GM19328 (cell line): ENCODE results near the gene FRS3.
A peak's percentile ranks its signal among the peaks of the same experiment; 100 is the strongest.

ENCODE experiments used
- ATAC-seq: cut with Tn5 transposase; IDR thresholded peaks from one replicate; pipeline ENCODE4 v1.9.1; 2021; ENCODE audit warnings: mild to moderate bottlenecking, moderate library complexity; ENCODE audit not compliant: unreplicated experiment

Gene FRS3

DNA sequence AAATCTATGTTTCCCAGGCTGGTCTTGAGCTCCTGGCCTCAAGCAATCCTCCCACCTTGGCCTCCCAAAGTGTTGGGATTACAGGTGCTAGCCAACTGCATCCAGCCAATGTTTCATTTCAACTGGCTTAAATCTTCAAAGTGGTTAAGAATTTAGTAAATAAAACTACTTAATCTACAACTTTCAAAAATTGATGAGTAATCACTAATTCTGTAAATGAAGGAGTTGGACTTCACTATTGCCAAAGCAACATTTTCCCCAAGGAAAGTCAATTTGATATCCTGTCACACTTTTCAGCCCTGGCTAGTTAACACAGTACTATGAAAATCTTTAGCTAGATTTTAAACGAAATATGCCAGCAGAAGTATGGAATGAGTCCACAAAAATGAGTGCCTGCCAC is 11.6 kb upstream of the FRS3 start:
- ATAC-seq = no peak

DNA sequence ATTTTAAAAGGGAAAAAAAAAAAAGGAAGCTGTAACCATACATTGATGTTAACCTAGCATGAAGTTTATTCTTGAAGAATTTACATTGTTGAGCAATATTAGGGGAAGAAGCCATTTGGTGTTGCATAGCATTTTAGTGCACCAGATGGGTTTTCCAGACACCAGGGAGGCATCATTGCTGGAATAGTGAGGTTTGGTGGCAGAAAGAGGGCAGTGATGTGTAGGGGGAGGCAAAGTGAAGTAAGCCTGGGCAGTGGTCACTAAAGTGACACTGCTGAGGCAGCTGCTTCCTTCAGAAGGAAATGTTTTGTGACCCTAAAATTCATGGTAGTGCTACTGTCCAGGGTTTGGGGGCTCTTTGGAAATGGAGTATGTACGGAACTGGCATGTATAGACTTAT is 10.3 kb upstream of the FRS3 start:
- no peak for ATAC-seq

DNA sequence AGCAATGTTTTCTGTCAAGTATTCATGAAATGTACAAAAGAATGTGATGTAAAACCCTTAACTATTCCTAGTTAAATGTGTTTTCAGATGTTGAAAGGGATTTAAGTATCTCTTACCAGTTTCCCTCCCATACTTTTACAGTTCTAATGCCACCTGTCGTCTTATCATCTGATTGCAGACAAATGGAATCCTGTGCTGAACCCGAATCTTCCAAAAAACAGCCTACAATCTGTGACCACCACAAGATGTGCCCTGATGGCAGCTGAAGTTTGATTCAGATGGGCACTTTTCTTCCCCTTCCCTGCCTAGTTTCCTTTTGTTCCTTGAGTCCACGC is 9.7 kb upstream of the FRS3 start:
- ATAC-seq = no peak

DNA sequence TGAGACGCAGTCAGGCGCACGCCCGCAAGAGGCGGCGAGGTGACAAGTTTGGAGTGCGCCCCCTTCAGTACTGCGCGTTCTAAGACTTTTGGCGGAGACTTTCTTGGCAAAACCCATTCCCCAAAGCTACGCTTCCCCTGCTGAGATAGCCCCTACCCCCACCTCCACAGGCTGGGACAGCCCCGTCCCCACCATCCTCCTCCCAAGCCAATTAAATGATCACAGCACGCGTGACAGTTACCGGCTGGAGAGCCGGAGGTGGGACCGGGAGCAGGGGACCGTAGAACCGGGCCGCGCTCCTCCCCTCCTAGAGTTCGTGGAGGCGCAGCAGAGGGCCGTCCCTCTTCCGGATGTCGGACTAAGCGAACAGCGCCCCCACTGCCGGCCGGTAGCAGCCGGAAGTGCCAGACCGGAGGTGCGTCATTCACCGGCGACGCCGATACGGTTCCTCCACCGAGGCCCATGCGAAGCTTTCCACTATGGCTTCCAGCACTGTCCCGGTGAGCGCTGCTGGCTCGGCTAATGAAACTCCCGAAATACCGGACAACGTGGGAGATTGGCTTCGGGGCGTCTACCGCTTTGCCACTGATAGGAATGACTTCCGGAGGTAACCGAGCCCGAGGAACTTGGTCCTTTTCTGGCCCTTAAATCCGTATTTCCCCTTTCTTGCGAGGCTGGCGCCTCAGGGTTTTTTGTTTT is 7.7 kb upstream of the FRS3 start, which contains the start of gene TOMM6:
Gene TOMM6, plus strand, starts transcription at position 476 of the 699 bp plus-strand sequence. Its CDS starts 4 bp downstream, at position 480.
- peak; percentile 78 for ATAC-seq

DNA sequence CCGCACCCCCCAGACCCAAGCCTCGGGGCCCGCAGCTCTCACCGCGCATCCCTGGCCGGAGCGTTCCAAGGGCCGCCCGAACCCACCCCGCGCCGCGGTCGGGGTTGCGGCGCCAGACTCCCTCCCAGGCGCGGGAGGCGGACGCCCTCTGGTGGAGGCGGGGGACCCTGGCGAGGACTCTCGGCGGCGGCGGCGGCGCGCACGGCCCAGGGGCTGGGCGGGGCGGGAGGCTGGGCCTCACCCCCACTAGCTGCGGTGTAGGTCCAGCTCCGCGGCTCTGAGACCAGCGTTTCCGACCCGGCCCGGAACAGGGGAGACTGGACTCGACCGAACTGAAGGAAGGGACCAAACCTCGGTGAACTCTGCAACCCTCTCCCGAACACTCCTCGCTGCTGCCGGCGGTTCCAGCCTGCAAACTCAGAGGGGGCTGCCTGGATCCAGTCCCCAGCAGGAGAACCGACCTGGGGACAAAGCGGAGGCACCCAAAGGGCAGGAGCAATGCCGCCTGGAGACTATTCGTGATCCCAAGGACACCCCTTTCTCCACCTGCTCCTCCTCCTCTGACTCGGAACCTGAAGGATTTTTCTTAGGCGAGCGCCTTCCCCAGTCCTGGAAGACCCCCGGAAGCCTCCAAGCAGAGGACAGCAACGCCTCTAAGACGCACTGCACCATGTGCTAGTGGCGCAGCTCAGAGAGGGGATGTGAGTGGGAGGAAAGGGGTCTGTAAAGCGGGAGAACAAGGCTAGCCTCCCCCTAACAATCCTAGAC is 6.9 kb upstream of the FRS3 start:
- ATAC-seq = peak; percentile 64

DNA sequence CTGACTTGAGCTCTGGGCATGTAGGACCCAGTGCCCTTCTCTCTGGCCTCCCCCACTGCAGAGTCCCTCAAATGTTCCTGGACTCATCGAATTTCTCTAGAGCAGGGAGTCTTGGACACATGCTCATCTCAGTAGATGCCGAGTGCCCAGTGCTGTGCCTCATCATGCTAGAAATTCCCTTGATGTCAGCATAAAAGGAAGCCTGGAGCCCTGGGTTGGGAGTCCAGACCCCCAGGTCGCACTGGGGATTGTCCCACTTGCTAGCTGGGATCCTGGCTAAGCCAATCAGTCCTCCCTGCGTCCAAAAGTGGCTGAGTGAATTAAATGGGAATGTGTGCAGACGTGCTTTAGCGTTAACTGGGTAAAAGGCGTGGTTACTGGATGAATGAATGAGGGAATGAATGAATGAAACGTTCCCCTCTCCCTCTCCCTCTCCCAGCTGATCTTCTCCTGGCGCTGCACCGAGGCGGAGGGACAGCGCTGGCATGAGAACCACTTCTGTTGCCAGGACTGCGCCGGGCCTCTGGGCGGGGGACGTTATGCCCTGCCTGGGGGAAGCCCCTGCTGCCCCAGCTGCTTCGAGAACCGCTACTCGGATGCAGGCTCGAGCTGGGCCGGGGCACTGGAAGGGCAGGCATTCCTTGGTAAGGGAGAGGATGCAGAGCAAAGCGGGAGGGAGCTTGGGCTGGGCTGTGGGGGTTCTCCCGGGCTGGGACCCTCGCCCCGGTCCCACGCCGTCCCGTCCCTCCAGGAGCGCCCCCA is 6.2 kb upstream of the FRS3 start:
- no peak for ATAC-seq

DNA sequence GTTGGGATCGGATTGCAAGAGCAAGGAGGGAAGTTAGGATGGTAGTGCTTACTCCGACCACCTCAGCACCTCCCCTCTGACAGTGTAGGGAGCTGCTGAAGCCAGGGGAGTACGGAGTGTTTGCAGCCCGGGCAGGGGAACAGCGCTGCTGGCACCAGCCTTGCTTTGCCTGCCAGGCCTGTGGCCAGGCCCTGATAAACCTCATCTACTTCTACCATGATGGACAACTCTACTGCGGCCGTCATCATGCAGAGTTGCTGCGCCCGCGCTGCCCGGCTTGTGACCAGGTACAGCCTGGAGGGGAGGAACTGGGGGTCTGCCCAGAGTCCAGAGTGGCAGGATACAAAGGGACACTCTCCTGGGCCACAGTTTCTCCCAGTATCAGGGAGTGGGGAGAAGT is 5.6 kb upstream of the FRS3 start:
- no peak for ATAC-seq

DNA sequence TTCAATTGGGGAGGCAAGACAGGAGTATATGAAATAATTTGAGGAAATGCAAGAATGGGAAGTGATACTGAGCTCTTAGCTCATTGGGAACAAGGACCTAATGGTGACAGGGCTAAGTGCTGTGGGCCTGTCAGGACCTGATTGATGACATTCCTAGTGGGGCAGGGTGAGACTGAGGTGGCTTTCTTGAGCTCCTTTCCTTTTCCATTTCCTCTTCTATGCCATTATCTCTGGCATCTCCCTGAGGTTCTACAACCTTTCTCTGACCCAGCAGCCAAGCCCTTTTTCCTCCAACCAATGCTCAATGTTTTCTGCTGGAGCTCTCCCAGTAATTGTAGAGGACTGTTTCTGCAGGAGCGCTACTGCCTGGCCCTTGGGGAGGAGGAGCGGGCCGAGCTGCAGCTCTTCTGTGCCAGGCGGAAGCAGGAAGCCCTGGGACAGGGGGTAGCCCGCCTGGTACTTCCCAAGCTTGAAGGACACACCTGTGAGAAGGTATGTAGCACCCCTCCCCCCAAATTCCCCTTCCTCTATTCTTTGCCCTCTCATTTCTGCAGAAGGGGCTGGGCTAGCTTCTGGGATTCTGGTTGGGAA is 5.0 kb upstream of the FRS3 start:
- no peak for ATAC-seq

DNA sequence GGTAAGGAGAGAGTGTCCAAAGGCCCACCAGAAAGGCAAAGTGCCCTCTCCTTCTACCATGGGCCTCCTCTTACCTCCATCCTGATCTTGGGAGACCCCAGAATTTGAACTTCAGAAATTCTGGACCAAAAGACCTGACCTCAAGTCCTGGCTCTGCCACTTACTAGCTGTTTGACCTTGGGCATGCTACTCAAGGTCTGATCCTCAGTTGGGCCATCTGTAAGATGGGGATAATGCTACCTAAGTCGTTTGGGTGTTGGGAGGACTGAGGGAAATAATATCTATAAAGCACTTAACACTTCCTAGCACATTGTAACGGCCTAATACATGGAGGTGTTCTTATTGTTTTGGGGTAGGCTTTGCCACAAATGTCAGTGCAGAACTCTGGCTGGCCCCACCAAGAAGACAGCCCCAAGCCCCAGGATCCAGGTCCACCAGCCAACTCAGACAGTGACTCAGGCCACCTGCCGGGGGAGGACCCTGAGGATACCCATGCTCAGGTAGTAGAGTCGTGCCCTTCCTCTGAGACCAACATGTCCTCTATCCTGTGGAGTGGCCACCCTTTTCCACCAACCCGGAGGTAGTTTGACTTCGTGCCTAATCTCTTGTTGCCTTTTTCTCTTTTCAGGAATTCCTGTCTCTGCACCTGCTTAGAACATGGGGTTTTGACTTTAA is 3.5 kb upstream of the FRS3 start:
- ATAC-seq = no peak

DNA sequence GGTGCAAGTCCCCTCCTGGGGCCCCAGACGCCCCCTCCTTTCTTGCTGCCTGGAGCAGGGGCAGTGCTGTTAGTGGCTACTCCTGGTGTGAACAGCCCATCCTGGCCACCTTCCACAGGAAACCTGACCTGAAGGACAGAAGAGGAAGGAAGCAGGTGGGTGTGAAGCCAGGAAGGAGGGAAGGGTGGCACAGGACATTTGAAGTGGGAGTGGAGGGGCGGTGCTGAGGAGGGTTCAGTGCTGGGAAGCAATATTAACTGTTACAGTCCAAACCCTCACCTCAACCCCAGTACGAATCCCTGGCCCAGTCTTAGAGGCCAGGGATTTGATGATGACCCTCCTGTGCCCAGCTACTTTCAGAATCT is 1.6 kb upstream of the FRS3 start:
- ATAC-seq = no peak

DNA sequence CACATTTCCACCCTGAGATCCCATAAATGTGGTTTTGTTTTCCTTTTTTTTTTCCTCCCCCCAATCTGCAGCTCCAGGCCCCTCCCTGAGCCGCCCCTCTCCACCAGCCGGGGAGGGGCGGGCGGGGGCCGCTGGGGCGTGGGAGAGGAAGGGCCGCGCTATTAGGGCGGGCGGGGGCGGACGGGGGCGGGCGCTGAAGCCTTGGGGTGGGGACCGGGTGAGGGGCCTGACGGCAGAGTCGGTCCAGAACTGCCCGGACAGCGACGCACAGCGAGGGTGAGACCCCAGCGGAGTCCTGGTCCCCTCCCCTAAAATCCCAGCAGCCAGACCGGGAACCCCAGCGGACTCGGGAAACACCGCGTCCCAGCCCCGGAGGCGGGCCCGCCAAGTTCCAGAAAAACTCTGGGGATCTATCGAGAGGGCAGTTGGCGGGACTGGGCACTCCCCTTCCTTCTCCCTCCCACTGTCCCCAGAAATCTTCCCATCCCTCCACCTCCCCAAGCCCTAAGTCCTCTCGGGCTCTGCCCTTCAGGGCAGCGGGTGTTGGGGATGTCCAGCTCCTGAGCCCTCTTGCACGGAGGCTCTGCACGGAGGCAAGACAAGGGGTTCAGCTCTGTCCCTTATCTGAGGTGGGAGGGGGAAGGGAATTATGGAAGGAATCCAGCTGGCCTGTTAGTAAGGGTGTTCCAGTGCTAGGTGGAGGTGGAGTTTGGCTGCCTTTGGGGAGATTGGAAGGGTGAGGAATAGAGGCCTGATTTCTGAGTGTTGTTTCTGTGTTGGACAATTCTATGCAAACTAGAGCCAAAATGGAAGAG is 1.1 kb upstream of the FRS3 start, which contains the start of gene PRICKLE4:
Gene PRICKLE4, plus strand, starts transcription at position 232 of the 815 bp plus-strand sequence. CDS start 2,692 bp downstream, outside the sequence.
- no peak for ATAC-seq

DNA sequence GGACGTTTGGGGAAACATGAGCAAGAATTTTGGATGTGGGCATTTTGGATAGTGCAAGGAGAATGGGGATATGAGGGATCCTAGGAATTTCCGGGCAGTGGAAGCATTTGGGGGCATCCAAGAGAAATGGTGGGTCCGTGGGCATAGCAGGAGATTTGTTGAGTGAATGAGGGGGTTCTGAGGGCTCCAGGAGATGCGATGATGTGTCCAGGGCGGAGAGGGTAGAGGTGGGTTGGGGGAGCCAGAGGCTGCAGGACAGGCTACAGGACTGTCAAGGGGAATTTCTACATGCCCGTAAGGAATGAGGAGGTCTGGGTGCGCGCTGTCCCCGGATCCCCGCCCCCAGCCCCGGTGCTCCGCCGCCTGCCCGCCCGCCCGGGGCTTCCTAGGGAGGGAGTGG is 364 bp downstream of the FRS3 start:
- ATAC-seq = peak; percentile 13

DNA sequence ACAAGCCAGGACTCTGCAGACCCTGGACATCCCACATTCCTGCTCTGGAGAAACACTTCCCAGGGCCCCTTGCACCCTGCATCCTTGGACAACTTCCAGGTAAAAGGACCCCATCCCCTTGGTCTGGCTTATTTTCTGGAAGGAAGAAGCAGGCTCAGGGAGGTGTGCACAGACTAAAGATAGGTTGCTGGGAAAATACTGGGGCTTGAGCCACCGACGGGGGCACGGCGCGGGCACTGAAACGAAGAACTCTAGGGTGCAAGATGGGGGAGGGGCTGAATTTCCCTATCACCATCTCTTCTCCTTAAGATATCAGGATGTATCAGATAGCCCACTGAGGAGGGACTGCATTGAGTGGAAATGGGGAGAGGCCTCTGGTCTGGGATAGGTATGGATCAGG is 805 bp downstream of the FRS3 start:
- no peak for ATAC-seq

DNA sequence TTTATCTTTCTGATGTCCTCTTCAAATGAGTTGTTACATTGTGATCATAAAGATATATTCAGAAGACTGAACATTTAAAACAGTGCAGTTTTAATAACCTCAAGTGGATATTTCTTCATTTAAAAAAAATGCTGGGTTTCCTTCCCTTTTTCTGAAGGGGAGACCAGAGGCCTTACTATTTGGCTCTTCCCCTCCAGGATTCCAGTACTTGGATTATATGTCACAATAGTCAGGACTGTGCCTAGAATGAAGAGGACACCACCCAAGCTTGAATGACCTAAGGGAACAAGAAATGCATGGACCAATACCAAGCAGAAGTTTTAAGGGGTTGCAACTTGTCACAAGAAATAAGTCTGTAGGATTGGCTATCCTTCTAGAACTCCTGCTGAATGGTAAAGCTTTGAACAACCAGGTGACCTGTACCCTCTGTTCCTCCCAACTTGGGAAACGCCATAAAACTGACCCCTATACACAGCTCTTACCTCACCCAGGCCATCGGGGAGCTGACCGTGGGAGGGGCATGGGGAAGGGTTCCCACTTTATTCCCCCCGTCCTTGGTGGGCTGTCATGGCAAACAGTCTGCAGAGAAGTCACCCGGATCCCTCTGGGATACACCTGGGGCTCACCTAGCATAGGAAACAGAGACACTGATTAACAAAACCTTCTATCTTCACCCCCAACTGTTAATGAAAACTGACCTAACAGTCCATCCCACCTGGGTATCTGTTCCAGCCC is 2.0 kb downstream of the FRS3 start:
- ATAC-seq = no peak

DNA sequence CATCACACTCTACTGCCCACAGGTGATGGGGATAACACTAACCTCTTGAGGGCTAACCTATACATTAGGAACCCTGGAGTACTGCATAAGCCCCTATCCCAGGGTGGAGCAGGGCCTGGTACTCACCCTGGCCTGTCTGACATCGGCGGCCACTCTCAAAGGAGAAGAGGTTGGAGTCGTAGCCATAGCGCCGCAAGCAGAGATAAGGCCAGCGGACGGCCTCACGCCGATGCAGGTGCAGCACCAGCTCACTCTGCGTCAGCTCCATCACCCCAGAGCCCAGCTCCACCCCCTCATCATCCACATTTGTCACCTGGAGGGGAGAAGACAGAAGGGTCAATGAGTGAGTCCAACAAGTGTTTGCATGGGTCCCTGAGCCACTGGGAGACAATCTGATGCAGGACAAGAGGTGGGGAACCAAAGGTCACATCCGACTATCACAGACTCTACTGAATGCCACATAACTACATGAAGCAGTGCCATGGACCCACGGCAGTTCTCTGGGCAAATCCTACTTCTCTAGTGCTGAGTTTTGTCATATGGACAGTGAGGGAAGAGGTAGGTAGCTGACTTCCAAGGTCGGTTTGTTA is 4.3 kb downstream of the FRS3 start:
- no peak for ATAC-seq

DNA sequence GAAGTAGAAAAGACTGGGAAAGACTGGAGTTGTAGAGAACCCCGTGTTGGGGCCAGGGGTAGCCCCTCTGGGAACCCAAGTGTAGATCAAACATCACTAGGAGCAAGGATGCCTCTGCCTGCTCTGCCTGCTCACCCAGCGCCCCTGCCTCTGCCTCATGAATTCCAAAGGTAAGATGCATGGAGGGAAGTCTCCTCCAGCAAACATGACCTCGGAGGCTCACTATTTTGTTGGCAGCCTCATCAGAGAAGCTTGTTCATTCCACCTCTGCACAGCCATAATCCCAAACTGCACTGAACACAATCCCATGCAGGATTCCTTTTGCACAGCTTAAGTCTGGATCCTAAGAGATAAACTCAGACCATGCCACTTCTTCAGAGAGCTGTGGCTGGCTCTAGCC is 4.9 kb downstream of the FRS3 start:
- no peak for ATAC-seq

DNA sequence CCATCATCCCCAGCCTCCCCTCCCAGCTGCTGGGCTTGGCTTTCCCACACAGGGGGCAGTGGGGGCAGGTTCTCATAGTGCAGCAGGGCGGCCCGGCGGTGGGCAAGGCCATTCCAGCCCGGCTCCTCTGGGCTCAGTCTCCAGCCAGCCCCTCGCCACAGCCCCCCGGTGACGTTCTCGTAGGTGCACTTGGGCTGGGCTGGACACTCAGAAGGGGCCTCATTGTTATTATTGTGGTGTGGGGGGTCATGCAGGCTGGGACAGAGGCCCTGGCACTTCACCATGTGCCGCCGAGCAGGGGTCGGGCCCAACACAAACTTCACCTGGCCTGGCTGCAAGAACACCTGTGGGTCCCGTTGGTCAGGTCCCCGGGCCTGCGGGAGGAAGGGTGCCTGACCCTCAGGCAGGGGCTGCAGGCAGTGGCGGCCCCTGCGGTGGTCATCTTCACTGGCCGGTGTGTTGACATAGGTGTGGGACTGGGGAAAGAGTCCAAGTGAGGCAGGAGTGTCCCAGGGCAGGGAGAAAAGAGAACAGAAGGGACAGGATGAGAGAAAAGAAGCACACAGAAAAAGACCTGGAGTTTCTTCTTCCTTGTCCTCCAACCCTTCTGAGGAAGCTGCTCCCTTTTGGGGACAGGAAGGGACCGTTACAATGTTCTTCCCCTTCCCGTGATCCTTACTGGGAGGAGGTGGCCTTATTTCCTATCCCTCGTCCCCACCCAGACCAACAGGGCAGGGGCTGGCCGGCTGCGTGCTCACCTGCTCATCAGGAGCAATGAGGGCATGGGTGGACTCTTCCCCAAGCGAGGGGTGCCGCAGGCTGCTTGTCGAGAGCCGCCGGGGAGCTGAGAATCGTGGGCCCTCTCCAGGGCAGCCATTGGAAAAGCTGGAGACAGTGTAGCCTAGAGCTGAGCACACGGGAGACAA is 8.4 kb downstream of the FRS3 start:
- ATAC-seq = no peak
